Sigmoid colon (tissue), 4 donors: ENCODE measurements around the gene PTPRT.

Experiments
- CTCF ChIP-seq, 4 experiments: fragments of 450-650 bp in 3 of 4; fragments of 200-600 bp in 1 of 4; IDR thresholded peaks; one replicate each; pipeline ENCODE4 v1.5.1; 2016 to 2019; ENCODE audit warnings: antibody characterized with exemption in 4 of 4, mild to moderate bottlenecking in 3 of 4, moderate library complexity in 2 of 4
- EP300 ChIP-seq, 4 donors: sonication (generic); formaldehyde crosslinking; IDR thresholded peaks; one replicate each; pipeline ENCODE4 v1.6.1; 2017; ENCODE audit warnings: antibody characterized with exemption in 4 of 4
- POLR2AphosphoS5 ChIP-seq, 4 donors: sonication (generic); formaldehyde crosslinking; IDR thresholded peaks; one replicate each; pipeline ENCODE4 v1.6.1; 2017; ENCODE audit warnings: antibody characterized with exemption in 4 of 4

- TF ChIP-seq CTCF (IDR thresholded peaks at IDR 0.05): no peak
- no peak for TF ChIP-seq EP300 (IDR thresholded peaks at IDR 0.05)
- TF ChIP-seq POLR2AphosphoS5 (IDR thresholded peaks at IDR 0.05): no peak
These were observed 679.0 kb downstream of the PTPRT start for GRCh38 chr20:42510686-42511085.
